ENCODE measurements around the gene NDRG2. TPM values are rescaled to one million over a fixed set of nuclear protein-coding genes. Genes with fewer than 3 reads are reported as not detected.
A peak's percentile ranks its signal among the peaks of the same experiment; 100 is the strongest.

Gene NDRG2
- total and polyA plus RNA-seq, 11 donors = 187 to 661 (median 314) TPM

DNA sequence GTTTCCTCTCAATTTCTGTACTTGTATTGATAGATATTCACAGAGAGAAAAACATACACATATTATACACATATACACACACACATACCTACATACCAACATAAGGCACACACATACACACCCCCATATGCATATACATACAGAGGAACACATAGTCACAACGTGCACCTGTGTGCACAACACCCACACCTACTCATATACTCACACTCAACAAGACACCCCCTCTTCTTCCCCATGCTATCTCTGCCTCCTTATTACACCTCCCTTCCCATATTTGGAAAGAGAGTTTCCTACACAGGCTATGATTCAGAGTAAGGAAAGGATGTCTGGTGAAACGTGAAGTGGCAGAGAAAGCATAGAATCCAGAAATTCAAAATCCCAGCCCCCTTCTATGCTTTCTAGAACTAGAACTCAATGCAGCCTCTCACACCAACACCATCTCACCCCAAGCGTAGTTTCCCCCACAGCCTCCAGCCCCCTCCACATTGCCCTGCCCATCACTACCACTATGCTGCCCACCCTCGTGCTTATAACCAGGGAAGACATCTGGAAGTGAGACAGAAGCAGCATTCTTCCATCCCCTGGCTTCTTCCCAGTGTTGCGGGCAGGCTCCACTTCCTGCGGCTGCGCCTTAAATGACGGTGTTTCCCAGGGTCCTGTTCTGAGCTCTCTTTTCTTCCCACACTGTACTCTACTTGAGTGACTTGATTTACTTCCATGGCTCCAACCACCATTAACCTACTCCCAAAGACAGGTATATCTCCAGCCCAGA is 35.2 kb upstream of the NDRG2 start:
- no peak for TF ChIP-seq POLR2A (IDR thresholded peaks at IDR 0.05)
- TF ChIP-seq, protein P1, sequence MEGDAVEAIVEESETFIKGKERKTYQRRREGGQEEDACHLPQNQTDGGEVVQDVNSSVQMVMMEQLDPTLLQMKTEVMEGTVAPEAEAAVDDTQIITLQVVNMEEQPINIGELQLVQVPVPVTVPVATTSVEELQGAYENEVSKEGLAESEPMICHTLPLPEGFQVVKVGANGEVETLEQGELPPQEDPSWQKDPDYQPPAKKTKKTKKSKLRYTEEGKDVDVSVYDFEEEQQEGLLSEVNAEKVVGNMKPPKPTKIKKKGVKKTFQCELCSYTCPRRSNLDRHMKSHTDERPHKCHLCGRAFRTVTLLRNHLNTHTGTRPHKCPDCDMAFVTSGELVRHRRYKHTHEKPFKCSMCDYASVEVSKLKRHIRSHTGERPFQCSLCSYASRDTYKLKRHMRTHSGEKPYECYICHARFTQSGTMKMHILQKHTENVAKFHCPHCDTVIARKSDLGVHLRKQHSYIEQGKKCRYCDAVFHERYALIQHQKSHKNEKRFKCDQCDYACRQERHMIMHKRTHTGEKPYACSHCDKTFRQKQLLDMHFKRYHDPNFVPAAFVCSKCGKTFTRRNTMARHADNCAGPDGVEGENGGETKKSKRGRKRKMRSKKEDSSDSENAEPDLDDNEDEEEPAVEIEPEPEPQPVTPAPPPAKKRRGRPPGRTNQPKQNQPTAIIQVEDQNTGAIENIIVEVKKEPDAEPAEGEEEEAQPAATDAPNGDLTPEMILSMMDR (IDR thresholded peaks at IDR 0.05) = no peak
- Histone ChIP-seq H3K4me3 (no peak overlapping the region), H3K27ac (no peak overlapping the region), H3K36me3 (no peaks in the 10 kb centered on the region), H3K4me1 (peaks cover 0 to 10% (median 2%) of the 10 kb centered on the region in 12 donors), H3K9me3 (no peaks in the 10 kb centered on the region), H3K27me3 (no peaks in the 10 kb centered on the region)
- WGBS, 4 donors = 69 to 79% (median 73%) methylated on average over 8 of the region's 8 CpGs
- no peak for DNase-seq
- intact Hi-C loops (cut with DNase I) = loop anchor here in 1 of 10 donors (5.0 kb wide), 1 partner anchor 48 kb away; no protein-coding TSS in a partner anchor
- no peak for ATAC-seq

DNA sequence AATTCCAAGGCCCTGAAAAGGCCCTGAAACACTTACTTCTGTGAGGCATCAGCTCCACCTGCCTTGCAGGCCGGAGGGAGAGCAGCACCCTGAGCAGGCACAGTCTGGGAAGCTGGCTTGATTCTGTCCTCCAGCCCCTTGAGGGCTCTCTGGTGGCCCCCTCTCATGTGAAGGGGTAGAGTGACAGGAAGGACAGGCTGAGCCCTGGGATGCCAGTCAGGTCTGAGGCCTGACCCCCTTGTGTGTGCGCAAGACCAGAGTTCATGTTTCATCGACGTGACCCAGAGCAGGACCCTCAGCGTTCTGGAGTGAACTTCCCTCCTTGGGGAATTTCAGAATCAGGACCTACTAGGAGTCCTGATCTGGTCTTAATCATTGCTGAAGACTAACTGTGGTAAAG is 34.0 kb upstream of the NDRG2 start:
- ATAC-seq = no peak
- intact Hi-C loops (cut with DNase I) = loop anchor here in 1 of 10 donors (5.0 kb wide), 1 partner anchor 47 kb away; no protein-coding TSS in a partner anchor
- WGBS, 4 donors = 88 to 91% (median 89%) methylated on average over 5 of the region's 5 CpGs

DNA sequence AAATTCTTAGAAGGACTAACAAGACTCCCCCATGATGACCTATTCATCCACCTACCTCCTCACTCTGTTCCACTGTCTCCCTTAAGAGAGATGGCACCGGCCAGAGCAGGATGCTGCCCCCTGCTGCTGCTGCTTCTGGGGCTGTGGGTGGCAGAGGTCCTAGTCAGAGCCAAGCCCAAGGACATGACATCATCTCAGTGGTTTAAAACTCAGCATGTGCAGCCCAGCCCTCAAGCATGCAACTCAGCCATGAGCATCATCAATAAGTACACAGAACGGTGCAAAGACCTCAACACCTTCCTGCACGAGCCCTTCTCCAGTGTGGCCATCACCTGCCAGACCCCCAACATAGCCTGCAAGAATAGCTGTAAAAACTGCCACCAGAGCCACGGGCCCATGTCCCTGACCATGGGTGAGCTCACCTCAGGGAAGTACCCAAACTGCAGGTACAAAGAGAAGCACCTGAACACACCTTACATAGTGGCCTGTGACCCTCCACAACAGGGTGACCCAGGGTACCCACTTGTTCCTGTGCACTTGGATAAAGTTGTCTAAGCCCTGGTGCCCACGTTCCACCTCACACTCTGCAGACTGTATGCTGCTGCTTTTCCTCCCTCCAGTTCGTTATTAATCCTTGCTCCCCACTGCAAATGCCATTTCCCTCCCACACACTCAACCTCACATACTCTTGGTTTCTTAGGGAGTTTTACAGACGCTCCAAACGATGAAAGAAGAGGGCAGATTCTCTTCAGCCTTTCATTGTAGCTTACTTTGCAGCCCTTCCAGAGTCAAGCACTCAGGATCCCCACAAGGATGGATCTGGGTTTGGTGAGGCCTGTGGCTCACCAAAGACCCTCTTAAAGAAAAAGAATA is 33.2 kb upstream of the NDRG2 start, which contains the start of gene RNASE8:
Gene RNASE8 (plus strand): TSS at position 20 of the 873 bp plus-strand sequence. CDS start 71 bp downstream, at position 91.
- no peaks in the 10 kb centered on the region for H3K27me3 ChIP-seq
- no peaks in the 10 kb centered on the region for H3K9me3 ChIP-seq
- H3K4me1 ChIP-seq = peaks cover 0 to 5% (median 0%) of the 10 kb centered on the region in 12 donors
- 74 to 85% (median 79%) methylated on average over 8 of the region's 8 CpGs for WGBS, 4 donors
- intact Hi-C loops (cut with DNase I) = loop anchor here in 1 of 10 donors (5.0 kb wide), 1 partner anchor 46 kb away; no protein-coding TSS in a partner anchor
- no peak within 1 kb of the TSS for H3K4me3 ChIP-seq
- no peak within 1 kb of the TSS for H3K27ac ChIP-seq
- peak in 2 of 4 donors; percentile 24 to 55 for ATAC-seq
- no peak for TF ChIP-seq POLR2A (IDR thresholded peaks at IDR 0.05)
- TF ChIP-seq, protein P1 (IDR thresholded peaks at IDR 0.05) = peak in 1 of 12 donors; percentile 5
- no peak for DNase-seq
- H3K36me3 ChIP-seq = no peaks in the 10 kb centered on the region

More for the DNA sequence above, 34.0 kb upstream of the NDRG2 start:
- Histone ChIP-seq H3K4me1 (peaks cover 0 to 10% (median 2%) of the 10 kb centered on the region in 12 donors), H3K9me3 (no peaks in the 10 kb centered on the region), H3K36me3 (no peaks in the 10 kb centered on the region), H3K4me3 (no peak overlapping the region), H3K27me3 (no peaks in the 10 kb centered on the region), H3K27ac (no peak overlapping the region)
- DNase-seq = no peak
- no peak for TF ChIP-seq POLR2A (IDR thresholded peaks at IDR 0.05)
- TF ChIP-seq, protein P1 (IDR thresholded peaks at IDR 0.05) = no peak
